GM12878 (cell line): Measurements from ENCODE around the gene KRT71.

Experiments
- CBFB ChIP-seq: IDR thresholded peaks from 2 replicates; pipeline ENCODE4 v1.6.1; 2016; ENCODE audit warnings: antibody characterized with exemption, low read depth
- MEF2B ChIP-seq: fragments of 450-650 bp; IDR thresholded peaks from 2 replicates; pipeline ENCODE4 v1.6.1; 2018; ENCODE audit warnings: mild to moderate bottlenecking, moderate library complexity; ENCODE audit not compliant: partially characterized antibody, poor library complexity, severe bottlenecking
- RAD21 ChIP-seq: IDR thresholded peaks from 2 replicates; pipeline ENCODE4 v1.6.1; 2011; ENCODE audit warnings: mild to moderate bottlenecking, low read depth, low read length, moderate library complexity; ENCODE audit not compliant: insufficient read depth
- RAD51 ChIP-seq: fragments of 450-650 bp; IDR thresholded peaks from 2 replicates; pipeline ENCODE4 v1.6.1; 2016; ENCODE audit warnings: moderate library complexity, mild to moderate bottlenecking, inconsistent platforms
- TCF12 ChIP-seq: IDR thresholded peaks from 2 replicates; pipeline ENCODE4 v1.6.1; 2011; ENCODE audit warnings: low read depth, mild to moderate bottlenecking, low read length
- TCF7 ChIP-seq: IDR thresholded peaks from 2 replicates; pipeline ENCODE4 v1.6.1; 2014; ENCODE audit warnings: antibody characterized with exemption, borderline replicate concordance
- ZNF274 ChIP-seq: IDR thresholded peaks from one replicate; pipeline ENCODE4 v1.8.0; 2011; ENCODE audit not compliant: insufficient read length, insufficient read depth
- ZZZ3 ChIP-seq: IDR thresholded peaks from 2 replicates; pipeline ENCODE4 v1.6.1; 2011; ENCODE audit warnings: low read depth; ENCODE audit not compliant: control insufficient read depth, insufficient read length
- TF ChIP-seq, protein P1 (sequence below), 3 experiments: IDR thresholded peaks in 2 of 3; conservative IDR thresholded peaks in 1 of 3; 2 replicates each; pipeline ENCODE4 v1.5.1; 2011; ENCODE audit warnings: low read depth in 3 of 3, low read length in 3 of 3, mild to moderate bottlenecking in 3 of 3, control low read depth in 2 of 3, moderate library complexity in 2 of 3, inconsistent platforms in 1 of 3, mixed read lengths in 1 of 3; ENCODE audit not compliant: control insufficient read depth in 2 of 3, insufficient read depth in 1 of 3; ENCODE audit errors: extremely low read depth in 1 of 3

GRCh38 chr12:52494100-52494499 is 58.8 kb downstream of the KRT71 start:
- TF ChIP-seq RAD51 (no peak), MEF2B (no peak), RAD21 (no peak), ZZZ3 (no peak), TCF12 (no peak), TCF7 (no peak), ZNF274 (no peak), CBFB (no peak)
- TF ChIP-seq, protein P1, sequence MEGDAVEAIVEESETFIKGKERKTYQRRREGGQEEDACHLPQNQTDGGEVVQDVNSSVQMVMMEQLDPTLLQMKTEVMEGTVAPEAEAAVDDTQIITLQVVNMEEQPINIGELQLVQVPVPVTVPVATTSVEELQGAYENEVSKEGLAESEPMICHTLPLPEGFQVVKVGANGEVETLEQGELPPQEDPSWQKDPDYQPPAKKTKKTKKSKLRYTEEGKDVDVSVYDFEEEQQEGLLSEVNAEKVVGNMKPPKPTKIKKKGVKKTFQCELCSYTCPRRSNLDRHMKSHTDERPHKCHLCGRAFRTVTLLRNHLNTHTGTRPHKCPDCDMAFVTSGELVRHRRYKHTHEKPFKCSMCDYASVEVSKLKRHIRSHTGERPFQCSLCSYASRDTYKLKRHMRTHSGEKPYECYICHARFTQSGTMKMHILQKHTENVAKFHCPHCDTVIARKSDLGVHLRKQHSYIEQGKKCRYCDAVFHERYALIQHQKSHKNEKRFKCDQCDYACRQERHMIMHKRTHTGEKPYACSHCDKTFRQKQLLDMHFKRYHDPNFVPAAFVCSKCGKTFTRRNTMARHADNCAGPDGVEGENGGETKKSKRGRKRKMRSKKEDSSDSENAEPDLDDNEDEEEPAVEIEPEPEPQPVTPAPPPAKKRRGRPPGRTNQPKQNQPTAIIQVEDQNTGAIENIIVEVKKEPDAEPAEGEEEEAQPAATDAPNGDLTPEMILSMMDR (IDR thresholded peaks at IDR 0.05 in 2 of 3, conservative IDR thresholded peaks at IDR 0.05 in 1 of 3; ENCODE audit: control insufficient read depth in 2 of 3, extremely low read depth in 1 of 3, insufficient read depth in 1 of 3, low read depth in 3 of 3, low read length in 3 of 3): no peak
